IPS-11a (cell line): ENCODE results near the gene DHRS1.

Experiments used
- H3K4me3 ChIP-seq: one replicate; pipeline ENCODE4 v1.5.1; 2013; ENCODE audit warnings: low read depth, low read length, control low read depth

The DHRS1 gene

DNA sequence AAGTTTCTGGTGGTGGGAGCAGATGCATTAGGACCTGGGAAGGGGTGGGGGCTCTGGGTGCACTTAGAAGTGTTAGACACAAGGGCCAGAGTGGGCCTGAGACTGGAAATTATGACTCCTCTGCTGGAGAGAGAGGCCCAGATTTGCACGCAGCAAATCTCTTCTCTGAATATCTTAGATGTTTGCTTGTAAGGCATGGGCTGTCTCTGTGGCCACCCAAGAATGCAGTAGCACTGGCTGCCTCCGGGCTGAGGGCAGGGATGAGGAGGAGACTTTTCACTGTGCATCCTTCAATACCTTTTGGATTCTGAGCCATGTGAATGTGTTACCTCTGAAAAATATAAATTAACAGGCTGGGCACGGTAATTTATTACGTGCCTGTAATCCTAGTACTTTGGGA, 14.2 kb downstream of the DHRS1 start:
- no peak overlapping the region for H3K4me3 ChIP-seq

DNA sequence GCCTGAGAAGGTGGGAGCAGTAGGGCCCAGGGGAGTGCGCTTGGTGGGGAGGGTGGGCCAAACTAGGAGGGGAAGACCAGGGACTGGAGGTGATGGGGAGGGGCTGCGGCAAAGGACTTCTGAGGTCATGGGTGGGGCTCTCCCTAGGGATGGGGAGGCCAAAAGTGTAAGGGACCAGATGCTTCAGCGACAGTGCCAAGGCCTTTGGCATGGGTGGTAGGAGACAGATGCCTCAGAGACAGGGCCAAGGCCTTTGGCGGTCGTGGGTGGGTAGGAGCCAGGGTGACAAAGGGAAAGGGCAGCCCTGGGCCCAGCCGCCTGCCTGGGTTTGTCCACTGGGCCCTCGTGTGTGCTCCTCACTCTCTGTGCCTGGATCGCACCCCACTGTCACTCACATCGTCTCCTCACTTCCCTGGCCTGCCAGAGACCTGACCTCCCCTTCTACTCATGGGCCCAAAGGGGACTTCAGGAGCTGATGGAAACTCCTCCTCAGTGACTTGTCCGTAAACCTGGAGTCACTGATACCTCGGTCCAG, 15.0 kb downstream of the DHRS1 start:
- H3K4me3 ChIP-seq: no peak overlapping the region

DNA sequence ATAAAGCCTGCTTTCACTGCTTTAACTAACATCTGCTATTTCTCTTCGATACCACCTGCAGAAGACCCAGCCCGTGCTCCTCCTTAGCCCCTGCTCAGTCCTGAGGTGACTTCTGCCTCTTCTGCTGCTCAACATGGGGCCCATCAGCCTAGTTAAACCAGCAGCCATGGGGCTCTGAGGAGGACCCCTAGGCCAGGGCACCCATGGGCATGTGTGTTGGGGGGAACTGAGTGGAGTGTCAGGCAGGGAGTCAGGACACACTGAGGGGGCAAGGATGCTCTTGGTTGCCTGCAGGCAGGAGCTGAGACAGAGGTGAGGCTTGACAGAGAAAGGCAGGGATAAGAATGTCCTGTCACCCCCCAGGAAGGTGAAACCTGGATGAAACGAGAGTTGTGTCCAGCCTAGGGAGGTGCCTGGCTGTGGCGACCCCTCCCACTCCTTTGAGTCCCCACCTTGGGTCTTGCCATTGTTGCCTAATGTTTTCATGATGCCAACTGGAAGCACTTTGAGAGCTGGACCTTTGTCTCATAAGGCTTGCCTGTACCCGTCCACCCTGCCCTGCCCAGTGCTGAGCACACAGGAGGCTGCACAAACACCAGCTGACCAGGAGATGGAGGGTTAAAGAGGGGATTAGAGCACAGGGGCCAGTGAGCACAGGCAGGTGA, 15.7 kb downstream of the DHRS1 start:
- H3K4me3 ChIP-seq: no peak overlapping the region

DNA sequence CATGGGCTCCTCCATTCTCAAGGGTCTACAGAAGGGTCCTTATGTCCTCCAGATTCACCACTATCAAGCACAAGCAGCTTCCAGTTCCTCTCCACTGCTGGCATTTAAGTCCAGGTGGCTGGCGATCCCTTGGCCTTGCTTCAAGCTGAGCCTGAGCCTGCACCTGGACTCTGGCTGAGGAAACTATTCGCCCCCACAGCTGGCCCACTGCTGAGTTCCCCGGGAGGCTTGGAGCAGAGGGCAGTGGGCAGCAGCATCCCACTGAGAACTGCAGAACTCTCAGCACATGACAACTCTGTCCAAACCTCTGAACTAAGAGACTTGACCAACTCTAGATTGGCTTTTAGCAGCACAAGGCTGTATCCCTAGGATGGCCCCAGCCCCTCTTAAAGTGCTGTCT, 16.8 kb downstream of the DHRS1 start:
- no peak overlapping the region for H3K4me3 ChIP-seq

DNA sequence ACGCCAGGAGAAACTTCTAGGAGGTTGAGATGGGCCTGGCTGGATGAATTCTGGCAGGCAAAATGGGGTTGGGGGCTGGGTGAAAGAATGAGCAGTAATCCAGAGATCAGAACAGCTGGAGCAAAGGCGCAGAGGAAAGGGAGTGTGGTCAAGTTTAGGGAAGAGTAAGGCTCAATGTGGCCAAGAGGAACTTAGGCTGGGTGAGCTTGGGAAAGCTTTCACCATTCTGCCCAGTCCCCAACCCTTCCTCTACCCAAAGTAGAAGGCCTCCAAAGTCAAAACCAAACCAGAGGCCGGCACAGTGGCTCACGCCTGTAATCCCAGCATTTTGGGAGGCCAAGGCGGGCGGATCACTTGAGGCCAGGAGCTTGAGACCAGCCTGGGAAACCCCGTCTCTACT, 17.9 kb downstream of the DHRS1 start:
- H3K4me3 ChIP-seq: no peak overlapping the region

DNA sequence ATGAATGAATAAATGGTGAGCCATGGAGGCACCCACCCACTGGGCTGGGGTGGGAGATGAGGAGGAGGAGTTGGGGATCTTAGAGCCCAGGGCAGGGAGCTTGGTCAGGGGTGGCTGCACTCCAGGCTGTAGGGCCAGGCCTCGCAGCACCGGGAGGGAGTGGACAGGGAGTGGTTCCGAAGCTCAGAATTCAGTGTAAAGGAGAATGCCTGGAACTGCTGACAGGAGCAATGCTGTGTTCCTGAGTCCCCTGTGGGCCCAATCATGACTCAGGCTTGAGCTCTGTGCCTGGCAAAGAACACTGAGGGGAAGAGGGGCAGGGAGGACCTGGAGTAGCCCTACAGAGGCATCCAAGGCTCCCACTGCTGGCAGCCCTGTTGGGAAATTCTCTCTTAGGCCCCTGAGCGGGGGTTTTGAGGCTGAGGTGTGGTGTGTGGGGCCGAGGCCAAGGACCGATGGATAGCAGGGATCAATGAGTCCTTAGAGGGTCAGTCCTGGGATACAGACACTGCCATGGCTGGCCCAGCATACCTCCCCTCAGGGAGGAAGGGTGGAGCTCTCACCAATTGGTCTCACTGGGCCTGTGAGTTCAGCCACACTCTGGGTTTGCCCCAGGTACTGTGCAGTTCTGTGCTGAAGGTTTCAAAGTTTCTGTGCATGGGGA, 18.7 kb downstream of the DHRS1 start:
- H3K4me3 ChIP-seq: no peak overlapping the region

DNA sequence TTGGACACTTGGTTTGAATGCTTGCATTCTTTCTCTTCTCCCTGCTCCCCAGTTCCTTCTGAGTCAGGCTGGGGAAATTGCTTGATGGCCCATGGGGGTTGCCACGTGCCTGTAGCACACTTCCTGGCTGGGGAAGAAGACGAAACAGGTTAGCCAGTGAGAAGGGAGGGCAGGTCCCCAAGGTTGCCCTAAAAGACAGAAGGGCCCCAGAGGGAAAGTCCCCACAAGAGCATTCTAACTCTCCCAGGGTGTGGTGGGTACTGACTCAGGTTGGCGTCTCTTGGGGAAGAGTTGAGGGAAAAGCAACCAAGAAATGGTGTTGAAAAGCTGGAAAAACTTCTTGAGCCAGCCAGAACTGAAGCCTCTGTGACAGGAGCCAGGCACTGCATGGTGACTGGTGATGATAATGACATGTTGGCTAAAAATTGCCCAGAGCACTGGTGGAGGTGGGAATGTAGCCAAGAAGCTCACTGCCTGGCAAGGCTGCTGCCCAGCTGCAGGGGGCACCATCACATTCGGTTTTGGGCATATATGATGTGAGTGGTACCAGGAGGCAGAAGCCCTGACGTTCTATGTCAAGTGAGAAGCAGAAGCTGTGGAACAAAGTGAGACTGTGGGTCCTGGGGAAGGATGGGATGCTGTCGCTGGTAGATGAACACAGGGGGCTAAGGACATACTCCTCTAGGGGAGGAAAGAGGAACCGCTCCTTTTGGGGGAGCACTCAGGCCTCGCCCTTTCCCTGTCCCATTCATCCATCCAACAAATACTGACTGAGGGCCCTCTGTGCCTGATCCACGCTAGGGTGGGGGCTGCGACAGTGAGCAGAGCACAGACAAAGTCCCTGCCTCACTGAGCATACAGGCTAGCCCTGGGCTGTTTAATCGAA, 20.0 kb downstream of the DHRS1 start:
- H3K4me3 ChIP-seq: no peak overlapping the region

DNA sequence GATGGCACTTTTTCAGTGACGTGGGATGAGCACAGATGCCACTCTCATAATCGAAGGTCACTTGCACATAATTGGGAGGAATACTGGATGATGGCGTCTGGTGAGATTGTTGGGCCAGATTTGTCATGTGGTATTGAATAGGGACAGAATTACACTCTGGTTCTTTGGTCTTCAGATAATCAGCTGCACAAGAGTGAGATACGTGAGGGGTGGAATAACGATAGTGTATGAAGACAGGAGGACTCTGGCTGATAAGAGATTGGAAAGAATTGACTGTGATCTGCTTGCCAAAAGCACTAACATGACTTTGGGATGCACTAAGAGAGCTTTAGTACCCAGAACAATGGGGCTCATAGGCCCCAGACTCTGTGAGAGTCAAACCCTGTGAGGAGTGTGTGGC, 21.2 kb downstream of the DHRS1 start:
- H3K4me3 ChIP-seq: no peak overlapping the region

DNA sequence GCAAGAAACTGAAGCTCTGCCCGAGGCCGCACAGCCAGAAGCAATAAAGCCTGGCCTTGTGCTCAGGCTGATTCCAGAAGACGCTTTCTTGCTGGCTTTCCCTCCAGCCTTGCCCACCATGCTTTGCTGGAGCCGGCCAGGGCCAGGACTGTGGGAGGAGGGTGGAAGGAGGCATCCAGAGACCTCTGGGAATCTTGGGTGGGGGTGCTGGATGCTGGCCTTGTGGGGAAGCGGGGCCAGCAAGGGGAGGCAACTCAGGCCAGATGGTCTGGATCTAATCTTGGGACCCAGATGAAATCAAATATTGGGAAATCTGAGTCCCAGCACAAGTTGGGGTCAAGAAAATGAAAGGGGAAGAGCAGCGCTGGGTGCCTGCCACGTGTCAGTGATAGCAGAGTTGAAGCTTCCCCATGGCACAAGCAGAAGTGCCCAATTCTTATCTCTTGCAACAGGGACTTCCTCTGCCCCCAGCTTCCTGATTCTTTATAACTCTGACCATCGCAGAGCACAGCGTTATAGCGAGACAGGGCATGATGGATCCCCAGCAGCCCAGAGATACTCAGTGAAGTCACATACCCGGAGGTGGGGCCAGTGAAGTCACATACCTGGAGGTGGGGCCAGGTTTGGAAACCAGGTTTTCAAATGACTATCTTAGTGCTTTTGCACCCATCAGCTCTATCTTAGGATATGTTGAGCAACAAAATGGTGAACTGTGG, 21.8 kb downstream of the DHRS1 start:
- H3K4me3 ChIP-seq: no peak overlapping the region

DNA sequence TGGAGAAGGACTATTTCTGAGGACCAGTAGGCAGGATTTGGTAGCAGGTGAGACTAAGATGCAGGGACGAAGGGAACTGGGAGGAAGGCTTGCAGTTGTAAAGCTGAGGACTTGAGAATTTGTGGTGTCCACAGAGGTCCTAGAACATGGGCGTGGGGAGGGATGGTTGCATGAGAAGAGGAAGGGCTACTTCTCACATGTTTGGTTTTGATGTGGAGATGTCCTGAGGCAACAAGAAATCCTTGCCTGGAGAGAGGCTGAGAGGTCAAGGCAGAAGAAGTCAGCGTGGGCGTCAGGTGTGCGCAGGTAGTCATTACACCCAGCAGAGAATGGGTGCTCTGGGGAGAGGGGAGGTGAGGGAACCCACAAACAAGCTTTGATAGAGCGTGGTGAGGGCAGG, 22.5 kb downstream of the DHRS1 start:
- H3K4me3 ChIP-seq: no peak overlapping the region

DNA sequence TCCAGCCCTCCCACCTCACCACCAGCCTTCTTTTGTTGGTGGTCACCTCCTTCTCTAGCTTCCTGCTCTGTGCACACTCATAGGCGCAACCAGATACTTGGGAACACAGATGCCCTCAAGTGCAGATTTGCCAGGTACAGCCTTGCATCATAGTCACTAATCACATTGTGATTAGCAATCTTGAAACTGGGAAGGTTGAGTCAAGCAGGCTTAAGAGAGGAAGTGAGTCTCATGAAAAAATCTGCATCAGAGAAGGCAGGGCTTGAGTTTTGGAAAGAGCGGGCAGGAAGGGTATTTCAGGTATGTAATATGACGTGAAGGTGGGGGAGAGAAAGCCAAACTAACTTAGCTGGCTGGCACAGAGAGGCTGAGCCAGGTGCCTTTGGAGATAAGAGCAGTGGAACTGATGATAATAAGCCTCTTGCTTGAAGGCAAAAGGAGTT, 25.5 kb downstream of the DHRS1 start:
- H3K4me3 ChIP-seq: no peak overlapping the region

DNA sequence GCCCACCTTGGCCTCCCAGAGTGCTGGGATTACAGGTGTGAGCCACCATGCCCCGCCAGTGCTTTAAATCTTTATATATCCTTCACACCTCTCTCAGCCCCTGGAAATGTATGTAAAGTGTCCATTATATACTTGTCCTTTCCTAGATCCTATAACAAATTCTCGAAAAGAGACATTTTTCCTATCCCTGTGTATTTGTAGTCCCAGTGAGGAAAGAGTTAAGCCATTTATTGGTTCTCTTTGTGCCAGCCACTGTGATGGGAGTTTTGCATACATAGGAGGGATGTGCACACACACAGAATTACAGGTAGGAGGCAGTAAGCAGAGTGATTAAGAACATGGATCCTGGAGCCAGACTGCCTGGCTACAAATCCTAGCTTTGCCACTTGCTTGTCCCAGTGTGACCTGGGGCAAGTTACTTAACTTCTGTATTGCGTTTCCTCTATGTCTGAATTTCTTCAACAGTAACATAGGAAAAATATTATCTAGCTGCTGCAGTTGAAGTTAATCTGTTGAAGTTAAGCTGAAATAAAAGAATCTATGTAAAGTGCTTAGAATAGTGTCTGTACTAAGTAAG, 26.1 kb downstream of the DHRS1 start:
- H3K4me3 ChIP-seq: no peak overlapping the region

DNA sequence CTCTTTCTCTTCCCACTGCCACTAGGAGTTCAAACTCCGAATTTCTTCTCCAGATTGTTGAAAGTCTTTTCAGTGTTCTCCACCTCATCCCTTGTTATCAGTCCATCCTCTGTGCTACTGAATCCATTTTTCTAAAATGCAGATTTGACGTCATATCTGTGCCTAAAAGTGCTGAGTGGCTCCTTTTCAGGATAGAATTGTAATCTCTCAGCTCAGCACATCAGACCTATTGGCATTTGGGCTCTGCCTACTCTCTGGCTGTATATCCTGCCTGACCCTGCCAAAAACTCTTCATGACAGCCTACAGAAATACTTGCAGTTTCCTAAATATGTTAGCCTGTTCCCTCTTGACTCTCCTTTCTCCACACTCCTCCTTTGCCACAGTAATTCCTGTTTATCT, 27.1 kb downstream of the DHRS1 start:
- no peak overlapping the region for H3K4me3 ChIP-seq

DNA sequence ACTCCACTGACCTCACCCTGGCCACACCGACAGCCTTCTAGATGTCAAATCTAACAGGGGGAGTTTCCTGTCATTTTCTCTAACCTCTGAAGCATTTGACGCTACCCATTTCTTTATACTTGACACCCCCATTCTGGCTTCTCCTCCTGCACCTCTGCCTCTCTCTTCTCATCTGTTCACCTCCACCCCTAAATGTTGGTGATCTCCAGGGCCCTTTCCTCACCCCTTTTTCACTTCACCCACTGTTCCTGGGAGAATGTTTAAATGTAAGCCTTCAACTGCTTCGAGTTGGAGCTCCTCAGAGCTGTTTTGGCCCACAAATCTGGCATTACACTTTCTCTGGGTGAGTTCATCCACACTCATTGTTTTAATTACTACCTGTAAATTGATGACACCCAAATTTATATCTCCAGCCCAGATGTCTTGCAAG, 27.7 kb downstream of the DHRS1 start:
- H3K4me3 ChIP-seq: peak overlapping the region; percentile 84

DNA sequence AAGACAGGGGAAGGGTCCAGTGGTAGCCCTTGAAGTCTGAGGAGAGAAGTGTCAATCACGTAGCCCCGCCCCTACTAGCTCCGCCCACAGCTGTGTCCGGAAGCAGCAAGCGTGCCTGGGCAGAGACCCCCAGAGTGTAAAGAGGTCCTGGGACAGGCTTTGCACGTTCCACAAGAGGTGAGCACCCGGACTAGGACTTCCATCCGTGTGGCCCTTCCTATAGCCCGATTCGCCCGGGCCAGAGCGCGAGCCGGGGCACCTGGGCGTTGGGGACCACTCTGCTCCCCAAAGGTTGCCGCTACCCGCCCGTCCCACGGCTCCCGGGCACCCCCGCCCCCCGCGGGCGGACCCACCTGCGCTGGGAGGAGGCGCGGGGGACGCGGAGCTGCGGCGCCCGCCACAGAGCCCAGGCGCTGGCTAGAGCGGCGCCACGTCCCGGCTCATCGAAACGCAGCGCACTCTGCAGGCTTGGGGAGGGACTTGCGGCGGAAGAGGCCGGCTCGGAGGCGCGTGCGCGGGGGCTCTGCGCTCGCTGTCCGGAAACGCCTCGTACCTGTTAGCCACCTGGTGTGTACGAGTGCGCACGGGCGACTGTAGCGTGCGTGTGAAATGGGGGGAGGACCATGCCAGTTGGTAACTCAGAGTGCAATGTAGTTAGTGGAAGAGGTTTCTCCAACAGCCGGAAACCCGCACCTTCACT, 28.3 kb downstream of the DHRS1 start, which contains the start of gene RABGGTA:
Gene RABGGTA (minus strand): TSS at position 464 of the 700 bp plus-strand sequence. CDS start 482 bp downstream, outside the sequence.
- H3K4me3 ChIP-seq: peak within 1 kb of the TSS; percentile 84

DNA sequence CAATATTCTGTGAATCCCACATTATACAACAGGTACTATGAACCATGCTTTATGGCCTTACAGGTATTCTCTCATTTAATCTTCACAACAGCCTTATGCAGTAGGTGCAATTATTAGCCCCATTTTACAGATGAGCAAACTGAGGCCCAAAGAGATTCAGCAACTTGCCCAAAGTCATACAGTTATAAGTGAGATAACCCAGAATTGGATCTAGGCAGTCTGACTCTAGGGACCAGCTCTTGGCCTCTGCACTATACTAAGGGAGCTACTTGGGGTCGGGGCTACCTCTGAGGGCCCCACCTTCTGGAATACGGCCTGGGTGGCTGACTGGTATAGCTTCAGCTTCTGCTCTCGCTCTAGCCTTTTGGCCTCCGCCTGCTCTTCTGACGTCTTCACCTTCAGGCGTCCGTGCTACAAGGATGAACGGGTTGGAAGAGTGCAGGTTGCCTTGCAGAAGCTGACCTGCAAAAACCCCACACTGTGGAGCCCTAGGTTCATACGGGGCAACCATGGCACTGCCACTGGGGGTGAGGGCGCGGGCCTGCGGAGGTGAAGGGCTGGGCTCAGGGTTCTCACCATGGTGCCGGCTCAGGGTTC, 28.9 kb downstream of the DHRS1 start:
- peak overlapping the region; percentile 84 for H3K4me3 ChIP-seq

DNA sequence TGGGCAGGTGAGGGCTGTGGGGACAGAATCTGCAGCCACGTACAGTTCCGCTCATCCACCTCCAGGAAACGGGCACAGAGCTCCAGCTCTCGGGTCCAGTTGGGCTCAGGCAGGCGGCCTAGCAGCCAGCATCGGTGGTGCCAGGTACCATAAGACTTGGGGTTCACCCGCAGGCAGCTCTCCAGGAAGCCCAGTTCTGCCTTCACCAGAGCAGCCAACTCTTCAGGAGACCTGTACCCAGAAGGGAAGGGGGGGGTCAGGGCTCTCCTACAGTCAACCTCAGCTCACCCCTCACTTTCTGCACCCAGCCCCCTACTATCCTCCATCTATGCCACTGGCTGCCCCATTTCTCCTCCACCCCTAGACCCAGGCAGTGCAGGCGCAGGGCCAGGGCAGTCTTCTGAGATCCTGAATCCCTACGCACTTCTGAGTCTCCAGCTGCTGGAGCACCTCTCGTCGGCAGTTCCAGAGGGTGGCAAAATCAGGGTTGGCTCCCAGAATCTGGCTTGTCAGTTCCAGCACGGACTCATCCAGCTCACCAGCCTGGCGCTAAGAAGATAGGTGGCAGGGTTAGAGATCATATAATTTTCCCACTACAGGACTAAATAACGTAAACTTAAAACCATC, 29.6 kb downstream of the DHRS1 start:
- no peak overlapping the region for H3K4me3 ChIP-seq

DNA sequence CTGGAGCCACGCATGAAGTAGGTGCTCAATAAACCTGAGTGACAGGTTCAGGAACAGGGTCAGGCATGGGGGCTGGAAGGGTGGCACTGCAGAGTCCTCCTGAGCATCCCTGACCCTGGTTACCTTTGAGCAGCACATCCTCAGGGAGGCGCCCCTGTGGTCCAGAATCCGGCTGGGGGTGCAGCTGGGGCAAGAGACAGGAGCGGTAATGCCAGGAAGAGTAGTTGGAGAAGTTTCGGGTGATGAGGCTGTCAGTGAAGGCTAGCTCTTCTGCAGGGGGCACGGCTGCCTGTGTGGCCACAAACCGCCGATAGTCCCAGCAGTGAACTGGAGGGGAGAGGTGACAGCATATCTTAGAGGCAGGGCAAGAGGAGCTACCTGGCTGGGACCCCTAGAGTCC, 30.2 kb downstream of the DHRS1 start:
- no peak overlapping the region for H3K4me3 ChIP-seq

DNA sequence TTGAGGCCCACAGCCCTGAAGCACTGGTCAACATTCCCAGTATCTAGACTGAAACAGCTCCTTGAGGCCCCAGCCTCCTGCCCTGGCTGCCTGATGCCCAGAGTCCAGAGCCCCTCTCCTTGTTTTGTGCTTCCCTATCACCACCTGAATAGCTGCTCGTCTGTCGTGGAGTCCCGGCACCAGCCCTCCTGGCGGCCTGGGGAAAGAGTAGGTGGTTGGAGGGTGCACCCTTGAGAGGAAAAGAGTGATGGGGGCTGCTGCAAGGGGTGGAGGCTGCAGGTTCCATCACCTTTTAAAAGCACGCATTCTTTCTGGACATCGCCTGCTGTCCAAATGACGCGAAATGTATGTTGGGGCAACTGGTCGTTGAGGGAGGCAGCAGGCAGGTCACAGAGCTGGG, 31.4 kb downstream of the DHRS1 start:
- H3K4me3 ChIP-seq: no peak overlapping the region
